IgD-negative memory B cell (primary cell): ENCODE measurements around the gene NKX2-3. TPM values are rescaled to one million over a fixed set of nuclear protein-coding genes. Genes with fewer than 3 reads are reported as not detected.

Source experiments
- H3K27ac Mint-ChIP-seq, 3 donors: one replicate each; pipeline ENCODE4 v1.8.0; 2020 to 2022; ENCODE audit warnings: mild to moderate bottlenecking in 3 of 3, mixed read lengths in 3 of 3, moderate library complexity in 1 of 3
- H3K27me3 Mint-ChIP-seq: one replicate; pipeline ENCODE4 v1.8.0; 2021; ENCODE audit warnings: mixed read lengths
- H3K36me3 Mint-ChIP-seq: one replicate; pipeline ENCODE4 v1.8.0; 2020; ENCODE audit warnings: mild to moderate bottlenecking, mixed read lengths
- H3K4me1 Mint-ChIP-seq, 3 donors: one replicate each; pipeline ENCODE4 v1.8.0; 2020 to 2022; ENCODE audit warnings: mixed read lengths in 3 of 3, mild to moderate bottlenecking in 1 of 3
- H3K4me3 Mint-ChIP-seq, 4 donors: one replicate each; pipeline ENCODE4 v1.8.0; 2020 to 2022; ENCODE audit warnings: mild to moderate bottlenecking in 4 of 4, mixed read lengths in 4 of 4, moderate library complexity in 3 of 4
- H3K9me3 Mint-ChIP-seq, 3 donors: one replicate each; pipeline ENCODE4 v1.8.0; 2020 to 2021; ENCODE audit warnings: mixed read lengths in 3 of 3, mild to moderate bottlenecking in 1 of 3
- polyA plus RNA-seq: library from polyadenylated mRNA; unstranded; fragments of 300-500 nt; fragmentation: Illumina TruSeq; gene quantifications from one replicate; pipeline ENCODE4 v1.2.3, GENCODE V29; 2021

Gene NKX2-3
- not detected for polyA plus RNA-seq

DNA sequence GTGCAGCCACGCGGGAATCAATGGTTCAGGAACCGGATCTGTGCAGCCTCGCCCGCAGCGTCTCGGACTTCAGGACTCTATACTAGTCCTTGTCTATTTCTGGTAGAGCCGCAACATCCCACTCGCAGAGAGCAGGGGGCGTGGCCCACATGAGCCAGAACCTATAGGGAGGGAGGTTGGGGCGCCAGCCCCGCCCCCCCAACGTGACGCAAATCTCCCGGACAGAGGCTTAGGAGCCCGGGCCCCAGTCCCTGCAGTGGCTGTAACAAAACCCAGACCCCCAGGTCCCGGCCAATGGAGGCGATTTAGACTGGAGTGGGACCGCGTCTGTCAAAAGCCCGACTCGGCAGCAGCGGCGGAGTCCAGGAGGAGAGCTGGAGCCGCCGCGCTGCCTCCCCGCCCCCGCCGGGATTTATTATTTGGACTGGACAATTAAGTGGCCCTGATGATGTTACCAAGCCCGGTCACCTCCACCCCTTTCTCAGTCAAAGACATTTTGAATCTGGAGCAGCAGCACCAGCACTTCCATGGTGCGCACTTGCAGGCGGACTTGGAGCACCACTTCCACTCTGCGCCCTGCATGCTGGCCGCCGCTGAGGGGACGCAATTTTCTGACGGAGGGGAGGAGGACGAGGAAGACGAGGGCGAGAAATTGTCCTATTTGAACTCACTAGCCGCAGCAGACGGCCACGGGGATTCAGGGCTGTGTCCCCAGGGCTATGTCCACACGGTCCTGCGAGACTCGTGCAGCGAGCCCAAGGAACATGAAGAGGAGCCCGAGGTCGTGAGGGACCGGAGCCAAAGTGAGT is at the start of gene NKX2-3:
Gene NKX2-3, plus strand, starts transcription at position 256 of the 809 bp plus-strand sequence. Its CDS starts 190 bp downstream, at position 446.
- H3K4me1 Mint-ChIP-seq, result peaks cover 19 to 40% (median 37%) of the 10 kb centered on the region in 3 donors
- peak within 1 kb of the TSS; percentile 78 to 88 (median 79) for H3K27ac Mint-ChIP-seq
- H3K9me3 Mint-ChIP-seq, result peaks cover 0 to 12% (median 7%) of the 10 kb centered on the region in 3 donors
- no peaks in the 10 kb centered on the region for H3K36me3 Mint-ChIP-seq
- peaks cover 80% of the 10 kb centered on the region for H3K27me3 Mint-ChIP-seq
- peak within 1 kb of the TSS; percentile 41 to 88 (median 69) for H3K4me3 Mint-ChIP-seq

DNA sequence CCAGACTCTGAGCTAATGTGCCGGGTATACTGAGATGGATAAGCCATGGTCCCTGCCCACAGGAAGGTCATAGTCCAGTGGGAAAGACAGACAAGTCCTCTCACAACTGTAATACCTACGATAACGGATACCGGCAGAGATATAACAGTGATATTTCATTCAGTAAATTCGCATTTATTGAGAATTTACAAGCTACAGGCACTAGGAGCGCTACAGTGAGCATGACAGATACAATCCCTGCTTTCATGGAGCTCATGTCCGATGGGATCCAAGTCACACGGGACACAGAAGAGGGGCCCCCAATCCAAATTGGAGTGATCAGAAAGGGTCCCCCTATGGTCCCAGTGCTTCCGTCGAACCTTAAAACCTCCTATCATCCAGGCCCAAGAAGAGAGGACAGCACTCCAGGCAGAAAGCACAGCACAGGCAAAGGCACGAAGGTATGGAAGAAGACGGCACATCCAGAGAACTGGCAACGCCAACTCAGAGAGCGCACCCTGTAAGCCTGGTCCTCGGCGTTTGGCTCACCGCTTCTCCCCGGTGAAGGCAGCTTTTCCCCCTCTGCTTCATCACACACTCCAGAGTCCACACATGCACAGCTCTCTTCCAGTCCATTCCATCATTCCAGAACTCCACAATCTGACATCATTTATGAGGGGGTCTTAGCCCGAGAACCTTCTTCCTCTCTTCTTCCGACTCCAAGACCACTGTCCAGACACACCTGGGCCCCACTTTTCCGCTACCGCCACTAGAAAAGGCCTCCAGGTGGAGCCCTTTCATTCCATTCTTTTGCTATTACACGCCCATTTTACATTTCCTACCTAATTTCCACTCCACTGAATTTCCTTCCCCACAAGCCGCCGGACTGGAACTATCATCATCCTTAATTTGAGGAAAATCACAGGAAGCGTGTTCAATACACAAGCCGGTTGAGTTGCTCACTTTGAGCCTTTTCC is 47.8 kb upstream of the NKX2-3 start:
- H3K4me3 Mint-ChIP-seq, result no peak overlapping the region

DNA sequence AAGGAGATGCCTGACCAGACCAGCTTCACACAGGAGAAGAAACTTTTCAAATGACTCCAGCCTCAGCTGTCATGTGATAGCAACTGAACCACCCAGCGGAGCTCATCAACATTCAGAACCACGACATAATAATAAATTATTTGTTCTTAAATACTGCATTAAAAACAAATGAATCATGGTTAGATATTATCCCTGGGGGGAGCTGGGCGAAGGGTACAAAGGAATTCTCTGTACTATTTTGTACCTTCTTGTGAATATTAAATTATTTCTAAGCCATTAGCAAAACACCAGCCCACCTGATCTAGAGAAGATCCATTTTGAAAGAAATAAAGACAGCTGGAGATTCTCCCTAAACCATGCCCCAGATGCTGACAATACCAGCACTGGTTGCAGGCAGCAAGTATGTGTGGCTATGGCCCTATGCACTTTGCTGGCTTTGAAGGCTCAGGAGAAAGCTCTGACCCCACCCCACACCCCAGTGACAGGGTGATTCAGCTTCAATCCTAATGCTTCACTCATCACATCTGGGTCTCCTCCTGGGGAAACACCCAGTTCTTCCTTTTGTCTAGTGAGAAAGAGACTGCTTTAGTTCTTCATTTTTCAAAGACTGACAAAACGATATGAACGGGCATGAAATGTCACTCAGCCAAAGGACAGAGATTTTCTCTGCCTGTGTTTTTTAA is 45.5 kb upstream of the NKX2-3 start:
- Mint-ChIP-seq H3K4me3 (no peak overlapping the region), H3K27ac (no peak overlapping the region), H3K4me1 (peaks cover 0 to 6% (median 6%) of the 10 kb centered on the region in 3 donors), H3K27me3 (peaks cover 33% of the 10 kb centered on the region), H3K36me3 (peaks cover 3% of the 10 kb centered on the region), H3K9me3 (no peaks in the 10 kb centered on the region)

More for the DNA sequence above, 47.8 kb upstream of the NKX2-3 start:
- Mint-ChIP-seq H3K9me3 (peaks cover 0 to 5% (median 3%) of the 10 kb centered on the region in 3 donors), H3K36me3 (no peaks in the 10 kb centered on the region), H3K4me1 (peaks cover 0 to 6% (median 6%) of the 10 kb centered on the region in 3 donors), H3K27me3 (peaks cover 31% of the 10 kb centered on the region), H3K27ac (no peak overlapping the region)

- Mint-ChIP-seq H3K9me3 (peaks cover 0 to 3% (median 0%) of the 10 kb centered on the region in 3 donors), H3K36me3 (peaks cover 3% of the 10 kb centered on the region), H3K27me3 (peaks cover 33% of the 10 kb centered on the region), H3K27ac (no peak overlapping the region), H3K4me3 (no peak overlapping the region), H3K4me1 (peaks cover 0 to 6% (median 6%) of the 10 kb centered on the region in 3 donors)
Observed at GRCh38 chr10:99489271-99489670, 43.5 kb upstream of the NKX2-3 start.

GRCh38 chr10:99497343-99498025 is 35.3 kb upstream of the NKX2-3 start:
- Mint-ChIP-seq H3K9me3 (peaks cover 2 to 12% (median 7%) of the 10 kb centered on the region in 3 donors), H3K36me3 (no peaks in the 10 kb centered on the region), H3K27me3 (peaks cover 21% of the 10 kb centered on the region), H3K4me1 (no peaks in the 10 kb centered on the region), H3K4me3 (no peak overlapping the region), H3K27ac (no peak overlapping the region)

GRCh38 chr10:99506416-99506815 is 26.3 kb upstream of the NKX2-3 start:
- peaks cover 2% of the 10 kb centered on the region for H3K36me3 Mint-ChIP-seq
- peak overlapping the region in 1 of 4 donors; percentile 47 for H3K4me3 Mint-ChIP-seq
- H3K27me3 Mint-ChIP-seq, result peaks cover 30% of the 10 kb centered on the region
- no peak overlapping the region for H3K27ac Mint-ChIP-seq
- H3K4me1 Mint-ChIP-seq, result peaks cover 0 to 2% (median 0%) of the 10 kb centered on the region in 3 donors
- peaks cover 2 to 8% (median 6%) of the 10 kb centered on the region in 3 donors for H3K9me3 Mint-ChIP-seq

DNA sequence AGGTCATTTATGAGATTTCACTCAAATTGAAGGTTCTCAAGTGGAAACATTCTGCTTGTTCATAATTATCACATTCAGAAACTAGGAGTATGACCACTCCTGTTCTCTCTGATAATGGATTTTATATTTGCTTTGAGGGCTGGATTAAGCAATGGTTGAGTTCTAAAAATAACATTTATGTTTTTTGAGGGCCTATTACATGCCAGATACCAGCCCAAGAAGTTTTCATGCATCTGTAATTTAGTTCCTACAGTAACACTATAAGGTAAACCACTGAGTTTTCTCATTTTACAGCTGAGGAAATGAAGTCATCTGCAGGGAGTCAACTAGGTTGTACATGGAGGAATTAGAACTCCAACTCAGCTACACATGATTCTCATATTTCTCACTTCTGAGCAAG is 25.5 kb upstream of the NKX2-3 start:
- H3K4me3 Mint-ChIP-seq, result no peak overlapping the region
- peaks cover 30% of the 10 kb centered on the region for H3K27me3 Mint-ChIP-seq
- peaks cover 0 to 2% (median 0%) of the 10 kb centered on the region in 3 donors for H3K4me1 Mint-ChIP-seq
- peaks cover 2% of the 10 kb centered on the region for H3K36me3 Mint-ChIP-seq
- H3K27ac Mint-ChIP-seq, result no peak overlapping the region
- H3K9me3 Mint-ChIP-seq, result peaks cover 2 to 9% (median 6%) of the 10 kb centered on the region in 3 donors

DNA sequence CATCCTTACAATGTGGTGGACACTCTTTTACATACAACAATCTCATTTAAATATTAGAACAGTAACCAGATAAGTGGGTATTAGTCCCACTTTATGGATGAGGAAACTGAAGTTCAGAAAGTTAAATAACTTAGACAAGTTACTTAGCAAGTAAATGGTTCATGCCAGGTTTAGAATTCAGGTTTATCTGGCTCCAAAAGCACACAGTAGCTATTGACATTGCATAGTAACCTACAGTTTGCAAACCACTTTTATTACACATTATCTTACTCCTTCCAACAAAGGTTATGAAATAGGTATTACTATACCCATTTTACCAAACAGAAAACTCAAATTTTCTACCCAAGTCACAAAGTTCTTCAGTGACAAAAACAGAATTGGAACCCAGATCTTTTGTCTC is 19.7 kb upstream of the NKX2-3 start:
- Mint-ChIP-seq H3K4me3 (no peak overlapping the region), H3K36me3 (peaks cover 2% of the 10 kb centered on the region), H3K27ac (no peak overlapping the region), H3K9me3 (peaks cover 2 to 9% (median 6%) of the 10 kb centered on the region in 3 donors), H3K27me3 (peaks cover 23% of the 10 kb centered on the region), H3K4me1 (peaks cover 0 to 2% (median 0%) of the 10 kb centered on the region in 3 donors)

DNA sequence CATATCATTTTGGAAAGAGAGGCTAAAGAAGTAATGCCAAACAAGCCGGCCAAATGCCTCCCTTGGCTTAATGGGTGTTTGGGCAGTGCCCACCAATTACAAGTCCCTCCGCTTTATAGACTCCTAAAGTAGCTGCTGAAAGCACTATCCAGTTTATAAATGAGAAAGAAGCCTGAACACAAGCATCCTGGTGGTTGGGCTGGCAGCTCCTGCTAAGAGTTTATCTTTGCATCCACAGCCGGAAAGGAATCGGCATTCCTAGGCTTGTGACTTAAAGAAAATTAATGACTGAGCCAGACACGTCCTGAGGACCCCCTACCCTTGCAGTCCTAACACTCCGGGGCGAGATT is 13.1 kb upstream of the NKX2-3 start:
- H3K36me3 Mint-ChIP-seq, result peaks cover 3% of the 10 kb centered on the region
- peaks cover 52% of the 10 kb centered on the region for H3K27me3 Mint-ChIP-seq
- no peak overlapping the region for H3K27ac Mint-ChIP-seq
- H3K4me1 Mint-ChIP-seq, result peaks cover 1 to 6% (median 4%) of the 10 kb centered on the region in 3 donors
- H3K9me3 Mint-ChIP-seq, result peaks cover 0 to 3% (median 0%) of the 10 kb centered on the region in 3 donors
- H3K4me3 Mint-ChIP-seq, result no peak overlapping the region

DNA sequence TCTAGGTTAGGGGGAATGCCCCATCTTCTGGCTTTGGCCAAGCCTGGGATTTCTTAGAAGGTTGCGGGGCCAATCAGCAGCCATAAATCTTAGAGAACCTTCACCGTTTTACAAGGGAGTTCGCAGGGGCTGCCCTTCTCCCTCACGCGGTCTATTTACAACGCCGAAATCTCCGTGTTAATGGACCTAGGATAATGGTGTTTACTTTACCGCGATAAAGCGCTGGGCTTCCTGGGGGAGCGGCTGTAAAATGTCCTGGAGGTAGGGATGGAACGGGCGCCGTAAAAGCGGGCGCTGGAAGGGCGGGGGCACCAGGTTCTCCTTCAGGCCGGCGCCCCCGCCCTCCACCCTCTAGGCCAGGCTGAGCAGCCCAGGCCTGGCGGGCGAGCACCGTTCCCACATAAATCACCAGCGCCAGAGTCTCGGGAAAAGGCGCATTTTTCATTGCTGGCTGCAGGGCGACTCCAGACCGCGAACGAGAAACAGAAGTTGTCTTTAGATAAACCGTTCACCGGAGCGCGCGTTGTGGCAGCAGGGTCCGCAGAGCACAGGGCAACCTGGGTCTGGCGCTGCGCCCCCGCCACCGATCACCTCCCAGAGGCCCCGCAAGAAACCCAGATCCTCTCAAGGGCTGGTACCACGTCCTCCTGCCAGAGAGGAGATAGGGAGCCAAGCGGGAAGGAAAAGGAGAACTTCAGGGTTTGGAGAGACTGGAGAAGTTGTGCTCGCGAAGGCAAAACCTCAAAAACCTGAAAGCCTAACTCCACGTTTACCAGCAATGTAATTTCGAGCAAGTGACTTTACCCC is 12.5 kb upstream of the NKX2-3 start:
- Mint-ChIP-seq H3K4me1 (peaks cover 1 to 6% (median 4%) of the 10 kb centered on the region in 3 donors), H3K9me3 (peaks cover 0 to 3% (median 0%) of the 10 kb centered on the region in 3 donors), H3K27ac (peak overlapping the region in 1 of 3 donors; percentile 31), H3K27me3 (peaks cover 56% of the 10 kb centered on the region), H3K36me3 (peaks cover 3% of the 10 kb centered on the region), H3K4me3 (no peak overlapping the region)

DNA sequence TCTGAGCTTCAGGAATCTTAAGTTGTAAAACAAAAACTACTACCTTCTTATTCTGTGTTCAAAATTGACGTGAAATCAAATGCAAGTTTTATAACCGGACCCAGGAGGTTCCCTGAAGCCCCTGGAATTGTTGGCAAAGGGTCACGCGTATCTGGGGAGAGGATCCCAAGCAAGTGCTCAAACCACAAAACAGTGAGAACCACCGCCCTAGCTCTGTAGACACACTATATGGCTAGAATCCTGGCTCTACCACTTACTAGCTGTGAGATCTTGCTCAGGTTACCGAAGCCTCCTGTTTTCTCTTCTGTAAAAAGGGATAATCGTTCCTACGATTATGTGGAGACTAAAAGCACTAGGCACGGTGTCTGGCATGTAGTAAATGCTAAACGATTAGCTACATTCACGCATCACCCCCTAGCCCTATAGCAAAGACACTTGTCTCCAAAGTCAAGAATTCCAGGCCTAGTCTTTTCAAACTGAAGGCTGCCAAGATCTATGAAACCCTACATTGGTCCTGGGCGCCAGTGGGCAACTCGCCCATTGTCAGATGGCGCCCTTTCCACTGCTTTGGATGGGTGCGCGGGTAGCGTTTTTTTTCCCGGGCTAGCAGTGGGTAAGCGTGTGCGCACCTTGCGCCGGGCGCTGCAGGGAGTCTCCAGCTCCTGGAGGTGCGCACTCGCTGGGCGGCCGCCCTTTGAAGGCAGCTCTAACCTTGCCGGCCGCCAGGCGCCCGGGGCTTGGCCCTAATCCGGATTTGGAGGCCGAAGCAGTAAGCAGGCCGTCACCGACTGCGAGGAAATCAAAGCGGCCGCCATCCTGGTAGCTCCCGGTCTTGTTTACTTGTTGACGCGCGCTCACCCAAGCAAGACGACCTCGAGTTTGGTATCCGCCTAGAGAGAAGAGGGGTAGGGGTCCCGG is 11.6 kb upstream of the NKX2-3 start:
- Mint-ChIP-seq H3K36me3 (peaks cover 3% of the 10 kb centered on the region), H3K27me3 (peaks cover 59% of the 10 kb centered on the region), H3K9me3 (peaks cover 0 to 3% (median 0%) of the 10 kb centered on the region in 3 donors), H3K27ac (no peak overlapping the region), H3K4me3 (no peak overlapping the region), H3K4me1 (peaks cover 1 to 6% (median 4%) of the 10 kb centered on the region in 3 donors)

GRCh38 chr10:99521765-99522469 is 10.8 kb upstream of the NKX2-3 start:
- peaks cover 1 to 6% (median 4%) of the 10 kb centered on the region in 3 donors for H3K4me1 Mint-ChIP-seq
- H3K27me3 Mint-ChIP-seq, result peaks cover 63% of the 10 kb centered on the region
- H3K9me3 Mint-ChIP-seq, result peaks cover 0 to 3% (median 0%) of the 10 kb centered on the region in 3 donors
- no peak overlapping the region for H3K4me3 Mint-ChIP-seq
- peaks cover 3% of the 10 kb centered on the region for H3K36me3 Mint-ChIP-seq
- peak overlapping the region in 1 of 3 donors; percentile 2 for H3K27ac Mint-ChIP-seq
